HepG2 (cell line): ENCODE data around the gene DOK1. TPM values are rescaled to one million over a fixed set of nuclear protein-coding genes. Genes with fewer than 3 reads are reported as not detected.

Source experiments
- ATF3 ChIP-seq: sonication (generic); formaldehyde crosslinking; IDR thresholded peaks from 2 replicates; pipeline ENCODE4 v1.4.0; 2020; ENCODE audit warnings: missing genetic modification reagents
- EP300 ChIP-seq, 3 experiments: sonication (generic) in 1 of 3; formaldehyde crosslinking in 1 of 3; IDR thresholded peaks; 2 replicates each; pipeline versions ENCODE4 v1.5.1 to v1.6.1; 2011 to 2020; ENCODE audit warnings: low read depth in 2 of 3, low read length in 2 of 3, borderline replicate concordance in 1 of 3, improper control_type of control experiment in 1 of 3, mild to moderate bottlenecking in 1 of 3, missing genetic modification reagents in 1 of 3, moderate library complexity in 1 of 3
- HES4 ChIP-seq: sonication (generic); formaldehyde crosslinking; IDR thresholded peaks from 2 replicates; pipeline ENCODE4 v1.9.0; 2021; ENCODE audit warnings: mild to moderate bottlenecking, missing genetic modification reagents, borderline replicate concordance
- HNRNPK ChIP-seq: fragments of 200-400 bp; formaldehyde crosslinking; IDR thresholded peaks from 2 replicates; pipeline ENCODE4 v1.6.1; 2018; ENCODE audit warnings: low read length, low read depth, moderate library complexity, mild to moderate bottlenecking; ENCODE audit not compliant: poor library complexity, severe bottlenecking
- IKZF4 ChIP-seq: sonication (generic); formaldehyde crosslinking; IDR thresholded peaks from 2 replicates; pipeline ENCODE4 v1.5.1; 2020; ENCODE audit warnings: borderline replicate concordance, mild to moderate bottlenecking, low read depth, missing genetic modification reagents; ENCODE audit errors: not compliant biosample characterization
- KMT2B ChIP-seq: IDR thresholded peaks from 2 replicates; pipeline ENCODE4 v1.6.1; 2016; ENCODE audit warnings: missing genetic modification reagents, missing compliant biosample characterization
- MLX ChIP-seq: IDR thresholded peaks from 2 replicates; pipeline ENCODE4 v1.6.1; 2016
- POGK ChIP-seq: sonication (generic); formaldehyde crosslinking; conservative IDR thresholded peaks from 2 replicates; pipeline ENCODE4 v1.8.0; 2022; ENCODE audit warnings: mild to moderate bottlenecking, moderate library complexity, missing genetic modification reagents
- PPARG ChIP-seq: conservative IDR thresholded peaks from 2 replicates; pipeline ENCODE4 v1.6.1; 2016; ENCODE audit warnings: missing biosample characterization, missing genetic modification reagents
- SKI ChIP-seq: fragments of 450-650 bp; IDR thresholded peaks from one replicate; pipeline ENCODE4 v1.6.1; 2018; ENCODE audit warnings: mild to moderate bottlenecking; ENCODE audit not compliant: partially characterized antibody
- SP5 ChIP-seq: IDR thresholded peaks from 2 replicates; pipeline ENCODE4 v1.6.1; 2016; ENCODE audit warnings: low read depth, borderline replicate concordance
- ZNF282 ChIP-seq: fragments of 450-650 bp; IDR thresholded peaks from 2 replicates; pipeline ENCODE4 v1.6.1; 2018; ENCODE audit not compliant: partially characterized antibody
- ZNF597 ChIP-seq: sonication (generic); formaldehyde crosslinking; IDR thresholded peaks from 2 replicates; pipeline ENCODE4 v1.5.0; 2020; ENCODE audit warnings: missing genetic modification reagents
- ZNF614 ChIP-seq: IDR thresholded peaks from 2 replicates; pipeline ENCODE4 v1.6.1; 2018; ENCODE audit warnings: missing biosample characterization, missing genetic modification reagents, inconsistent platforms, borderline replicate concordance
- ZNF646 ChIP-seq: sonication (generic); formaldehyde crosslinking; IDR thresholded peaks from 2 replicates; pipeline ENCODE4 v1.9.0; 2021; ENCODE audit warnings: mild to moderate bottlenecking, missing genetic modification reagents
- ZNF740 ChIP-seq: sonication (generic); formaldehyde crosslinking; IDR thresholded peaks from 2 replicates; pipeline ENCODE4 v1.4.0; 2020; ENCODE audit warnings: missing genetic modification reagents
- polyA plus RNA-seq, 8 experiments: library from polyadenylated mRNA; depleted of rRNA in 3 of 8; stranded (reverse) in 7 of 8; unstranded in 1 of 8; fragments of >200 nt; fragmentation: Illumina TruSeq in 4 of 8; extraction: Trizol in 4 of 8; gene quantifications; 2 replicates each; pipeline versions ENCODE4 v1.2.1 to v1.2.3, GENCODE V29; 2011 to 2016; ENCODE audit warnings: low read depth in 4 of 8, missing spikeins in 1 of 8, mixed read lengths in 1 of 8; ENCODE audit not compliant: insufficient read depth in 1 of 8
- total RNA-seq, 5 experiments: library from RNA; depleted of rRNA; stranded (reverse); fragments of >200 nt; fragmentation: Illumina TruSeq; extraction: Trizol; gene quantifications; 2 replicates each; pipeline ENCODE4 v1.2.3, GENCODE V29; 2016; ENCODE audit warnings: low read depth in 1 of 5

DOK1 gene
- total and polyA plus RNA-seq, 2 of the 13 experiments (the other 11 are each of a cell fraction or from before 2014, with no cell fraction given), result 0.53 to 0.74 TPM

- TF ChIP-seq ZNF597 (CRISPR knock-in tag) (peak; percentile 88; the same call in 1 of the 2 replicates), KMT2B (CRISPR knock-in tag) (peak; percentile 81), SKI (peak; percentile 76), ATF3 (CRISPR knock-in tag) (0 out of 2 replicates have a peak, but pooled peaks have one; percentile 13), HES4 (peak; percentile 92; the same call in 1 of the 2 replicates), EP300 (IDR thresholded peaks at IDR 0.05; ENCODE audit: low read depth in 2 of 2, low read length in 2 of 2) (peak; percentile 58 to 73; a peak in 2 of 4 replicates), EP300 (CRISPR knock-in tag; IDR thresholded peaks at IDR 0.05; ENCODE audit: borderline replicate concordance) (no peak), POGK (CRISPR knock-in tag) (peak; percentile 78), ZNF282 (no peak), ZNF740 (0 out of 2 replicates have a peak, but pooled peaks have one; percentile 34), MLX (CRISPR knock-in tag) (peak; percentile 14; the same call in 1 of the 2 replicates), IKZF4 (peak; percentile 64), ZNF614 (CRISPR knock-in tag) (no peak), SP5 (CRISPR knock-in tag) (peak; percentile 83), ZNF646 (CRISPR knock-in tag) (no peak), HNRNPK (peak; percentile 41), PPARG (CRISPR knock-in tag) (no peak; the same call in 1 of the 2 replicates)
Measured at GRCh38 chr2:74529357-74530238, 24.9 kb upstream of the DOK1 start, which contains the start of the genes AUP1 and HTRA2 (continued).
